ENCODE measurements around the gene SLIT3.

SLIT3 gene

GRCh38 chr5:168669668-168670378 is 631.1 kb downstream of the SLIT3 start:
- Histone ChIP-seq H3K4me3 (ENCODE audit: insufficient read depth, low read depth, low read length, poor library complexity, severe bottlenecking) (no peak overlapping the region), H3K4me1 (ENCODE audit: control insufficient read depth, insufficient read depth, low read length, poor library complexity, severe bottlenecking) (no peaks in the 10 kb centered on the region), H3K27me3 (replicated peaks; ENCODE audit: control insufficient read depth, insufficient read depth, low read length, poor library complexity, severe bottlenecking) (peaks cover 3% of the 10 kb centered on the region), H3K36me3 (ENCODE audit: control insufficient read depth, insufficient read depth, low read length) (no peaks in the 10 kb centered on the region), H3K27ac (ENCODE audit: insufficient read depth, low read length, poor library complexity, severe bottlenecking) (no peak overlapping the region), H3K9me3 (ENCODE audit: control insufficient read depth, low read length) (no peaks in the 10 kb centered on the region)
- DNase-seq, result no peak

DNA sequence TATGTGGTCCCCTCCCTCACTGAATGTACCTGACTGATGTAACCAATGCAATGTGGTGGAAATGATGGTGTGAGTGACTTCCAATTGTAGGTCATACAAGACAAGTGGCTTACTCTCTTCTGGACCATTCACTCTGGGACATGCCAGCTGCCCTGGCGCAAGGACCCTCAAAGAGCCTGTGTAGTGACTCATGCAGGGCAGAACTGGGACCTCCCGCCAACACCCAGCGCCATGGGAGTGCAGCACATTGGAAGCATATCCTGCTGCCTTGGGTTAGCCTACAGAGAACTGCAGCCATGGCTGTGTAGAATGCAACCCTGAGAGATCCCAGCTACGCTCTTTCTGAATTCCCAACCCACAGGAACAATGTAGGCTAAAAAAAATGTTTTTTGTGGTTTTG is 631.8 kb downstream of the SLIT3 start:
- H3K9me3 ChIP-seq (ENCODE audit: control insufficient read depth, low read length), result no peaks in the 10 kb centered on the region
- no peak overlapping the region for H3K27ac ChIP-seq (ENCODE audit: insufficient read depth, low read length, poor library complexity, severe bottlenecking)

DNA sequence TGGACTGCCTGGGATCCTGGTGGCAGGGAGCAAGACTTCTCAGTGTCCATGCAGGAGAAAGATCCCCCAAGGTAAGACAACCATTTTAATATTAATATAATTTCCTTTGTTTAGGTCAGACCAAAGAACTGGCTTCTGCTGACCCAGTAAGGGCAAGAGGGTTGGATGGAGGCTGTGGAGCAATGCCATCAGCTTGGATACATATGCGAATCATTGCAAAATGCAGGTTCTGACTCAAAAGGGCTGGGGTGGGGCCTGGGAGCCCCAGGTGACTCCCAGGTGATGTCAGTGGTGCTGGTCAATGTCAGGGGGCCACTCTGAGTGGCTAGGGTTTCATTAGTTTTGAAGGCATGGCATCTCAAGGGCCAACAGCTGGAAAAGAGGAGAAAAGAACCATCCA is 632.9 kb downstream of the SLIT3 start:
- no peaks in the 10 kb centered on the region for H3K36me3 ChIP-seq (ENCODE audit: control insufficient read depth, insufficient read depth, low read length)
- peaks cover 3% of the 10 kb centered on the region for H3K27me3 ChIP-seq (replicated peaks; ENCODE audit: control insufficient read depth, insufficient read depth, low read length, poor library complexity, severe bottlenecking)
- no peaks in the 10 kb centered on the region for H3K9me3 ChIP-seq (ENCODE audit: control insufficient read depth, low read length)
- no peak overlapping the region for H3K4me3 ChIP-seq (ENCODE audit: insufficient read depth, low read depth, low read length, poor library complexity, severe bottlenecking)
- DNase-seq, result no peak
- H3K27ac ChIP-seq (ENCODE audit: insufficient read depth, low read length, poor library complexity, severe bottlenecking), result no peak overlapping the region
- no peaks in the 10 kb centered on the region for H3K4me1 ChIP-seq (ENCODE audit: control insufficient read depth, insufficient read depth, low read length, poor library complexity, severe bottlenecking)

More for the DNA sequence above, 631.8 kb downstream of the SLIT3 start:
- H3K27me3 ChIP-seq (replicated peaks; ENCODE audit: control insufficient read depth, insufficient read depth, low read length, poor library complexity, severe bottlenecking), result peaks cover 3% of the 10 kb centered on the region
- no peak overlapping the region for H3K4me3 ChIP-seq (ENCODE audit: insufficient read depth, low read depth, low read length, poor library complexity, severe bottlenecking)
- H3K36me3 ChIP-seq (ENCODE audit: control insufficient read depth, insufficient read depth, low read length), result no peaks in the 10 kb centered on the region
- DNase-seq, result no peak
- no peaks in the 10 kb centered on the region for H3K4me1 ChIP-seq (ENCODE audit: control insufficient read depth, insufficient read depth, low read length, poor library complexity, severe bottlenecking)

DNA sequence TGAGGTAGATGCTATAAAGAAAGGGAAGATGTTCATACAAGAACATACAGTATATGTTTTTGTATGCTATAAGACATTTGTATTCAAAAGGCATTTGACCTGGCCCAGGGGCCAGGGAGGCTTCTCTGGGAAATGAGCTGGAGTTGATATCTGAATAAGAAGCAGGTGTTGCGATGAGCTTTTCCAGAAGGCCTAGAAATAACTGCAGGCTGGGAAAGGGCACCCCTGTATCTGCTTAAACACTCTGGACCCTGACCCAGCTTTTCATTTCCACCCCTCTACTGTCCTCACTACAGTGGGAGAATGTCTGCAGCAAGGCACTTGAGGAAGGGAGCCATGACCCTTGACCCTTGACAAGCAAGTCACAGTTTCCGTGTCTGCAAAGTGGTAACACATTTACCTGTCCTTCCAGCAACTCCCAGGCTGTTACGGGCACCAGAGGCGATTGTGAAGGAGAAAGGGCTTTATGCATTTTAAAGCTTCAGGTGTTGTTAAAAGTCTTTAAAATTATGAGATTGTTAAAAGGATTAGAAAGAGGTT is 633.6 kb downstream of the SLIT3 start:
- Histone ChIP-seq H3K4me3 (ENCODE audit: insufficient read depth, low read depth, low read length, poor library complexity, severe bottlenecking) (no peak overlapping the region), H3K4me1 (ENCODE audit: control insufficient read depth, insufficient read depth, low read length, poor library complexity, severe bottlenecking) (no peaks in the 10 kb centered on the region), H3K9me3 (ENCODE audit: control insufficient read depth, low read length) (no peaks in the 10 kb centered on the region), H3K27me3 (replicated peaks; ENCODE audit: control insufficient read depth, insufficient read depth, low read length, poor library complexity, severe bottlenecking) (peaks cover 3% of the 10 kb centered on the region), H3K36me3 (ENCODE audit: control insufficient read depth, insufficient read depth, low read length) (no peaks in the 10 kb centered on the region), H3K27ac (ENCODE audit: insufficient read depth, low read length, poor library complexity, severe bottlenecking) (no peak overlapping the region)
- no peak for DNase-seq

DNA sequence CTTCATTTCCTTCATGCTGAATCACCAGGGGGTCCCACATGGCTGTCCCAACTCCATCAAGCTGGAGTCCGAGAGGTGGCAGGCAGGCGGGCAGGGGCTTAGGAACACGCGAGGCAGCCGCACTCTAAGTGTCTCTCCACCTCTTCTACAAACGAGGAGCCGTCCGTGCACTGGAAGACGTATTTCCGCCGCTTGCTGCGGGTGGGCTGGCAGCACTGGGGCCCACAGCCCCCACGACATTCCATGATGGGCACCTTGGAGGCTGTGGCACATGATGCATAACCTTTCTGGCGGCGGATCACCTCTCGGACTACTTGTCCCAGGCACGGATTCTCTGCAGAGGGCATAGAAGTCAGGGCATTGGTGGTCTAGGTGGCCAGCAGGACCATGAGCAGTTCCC is 634.6 kb downstream of the SLIT3 start:
- H3K36me3 ChIP-seq (ENCODE audit: control insufficient read depth, insufficient read depth, low read length), result no peaks in the 10 kb centered on the region
- no peak overlapping the region for H3K27ac ChIP-seq (ENCODE audit: insufficient read depth, low read length, poor library complexity, severe bottlenecking)
- no peaks in the 10 kb centered on the region for H3K9me3 ChIP-seq (ENCODE audit: control insufficient read depth, low read length)
- no peaks in the 10 kb centered on the region for H3K27me3 ChIP-seq (replicated peaks; ENCODE audit: control insufficient read depth, insufficient read depth, low read length, poor library complexity, severe bottlenecking)
- DNase-seq, result no peak
- H3K4me3 ChIP-seq (ENCODE audit: insufficient read depth, low read depth, low read length, poor library complexity, severe bottlenecking), result no peak overlapping the region
- H3K4me1 ChIP-seq (ENCODE audit: control insufficient read depth, insufficient read depth, low read length, poor library complexity, severe bottlenecking), result no peaks in the 10 kb centered on the region

- no peak for DNase-seq
- H3K9me3 ChIP-seq (ENCODE audit: control insufficient read depth, low read length), result no peaks in the 10 kb centered on the region
- no peaks in the 10 kb centered on the region for H3K4me1 ChIP-seq (ENCODE audit: control insufficient read depth, insufficient read depth, low read length, poor library complexity, severe bottlenecking)
- no peak overlapping the region for H3K27ac ChIP-seq (ENCODE audit: insufficient read depth, low read length, poor library complexity, severe bottlenecking)
- H3K27me3 ChIP-seq (replicated peaks; ENCODE audit: control insufficient read depth, insufficient read depth, low read length, poor library complexity, severe bottlenecking), result no peaks in the 10 kb centered on the region
- H3K4me3 ChIP-seq (ENCODE audit: insufficient read depth, low read depth, low read length, poor library complexity, severe bottlenecking), result no peak overlapping the region
- H3K36me3 ChIP-seq (ENCODE audit: control insufficient read depth, insufficient read depth, low read length), result no peaks in the 10 kb centered on the region
Observed at GRCh38 chr5:168663276-168664004, 637.5 kb downstream of the SLIT3 start.

- no peak overlapping the region for H3K4me3 ChIP-seq (ENCODE audit: insufficient read depth, low read depth, low read length, poor library complexity, severe bottlenecking)
- H3K27me3 ChIP-seq (replicated peaks; ENCODE audit: control insufficient read depth, insufficient read depth, low read length, poor library complexity, severe bottlenecking), result no peaks in the 10 kb centered on the region
- no peak for DNase-seq
- H3K9me3 ChIP-seq (ENCODE audit: control insufficient read depth, low read length), result no peaks in the 10 kb centered on the region
- no peaks in the 10 kb centered on the region for H3K36me3 ChIP-seq (ENCODE audit: control insufficient read depth, insufficient read depth, low read length)
- no peak overlapping the region for H3K27ac ChIP-seq (ENCODE audit: insufficient read depth, low read length, poor library complexity, severe bottlenecking)
- H3K4me1 ChIP-seq (ENCODE audit: control insufficient read depth, insufficient read depth, low read length, poor library complexity, severe bottlenecking), result no peaks in the 10 kb centered on the region
Observed at GRCh38 chr5:168661593-168662485, 639.1 kb downstream of the SLIT3 start.

DNA sequence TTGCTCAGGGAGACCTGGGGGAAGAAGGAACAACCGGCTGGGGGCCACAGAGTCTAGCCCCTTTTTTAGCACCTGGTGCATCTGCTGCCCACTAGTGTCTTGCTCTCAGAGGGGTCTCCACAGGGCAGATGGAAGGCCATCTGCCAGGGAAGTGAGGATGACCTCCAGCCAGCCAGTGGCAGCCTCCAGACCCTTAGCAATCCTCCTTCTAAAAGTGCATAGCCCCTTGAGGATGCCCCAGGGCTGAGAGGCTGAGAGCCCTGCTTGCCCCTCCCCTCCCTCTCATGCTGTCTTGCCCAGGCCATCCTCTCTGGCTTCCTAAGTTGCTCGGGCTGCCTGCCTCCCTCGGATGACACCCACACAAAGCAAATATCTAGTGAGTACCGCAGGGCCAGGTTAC is 640.2 kb downstream of the SLIT3 start:
- Histone ChIP-seq H3K27ac (ENCODE audit: insufficient read depth, low read length, poor library complexity, severe bottlenecking) (no peak overlapping the region), H3K27me3 (replicated peaks; ENCODE audit: control insufficient read depth, insufficient read depth, low read length, poor library complexity, severe bottlenecking) (no peaks in the 10 kb centered on the region), H3K9me3 (ENCODE audit: control insufficient read depth, low read length) (no peaks in the 10 kb centered on the region), H3K36me3 (ENCODE audit: control insufficient read depth, insufficient read depth, low read length) (no peaks in the 10 kb centered on the region), H3K4me3 (ENCODE audit: insufficient read depth, low read depth, low read length, poor library complexity, severe bottlenecking) (no peak overlapping the region), H3K4me1 (ENCODE audit: control insufficient read depth, insufficient read depth, low read length, poor library complexity, severe bottlenecking) (no peaks in the 10 kb centered on the region)
- no peak for DNase-seq

- Histone ChIP-seq H3K36me3 (ENCODE audit: control insufficient read depth, insufficient read depth, low read length) (no peaks in the 10 kb centered on the region), H3K27me3 (replicated peaks; ENCODE audit: control insufficient read depth, insufficient read depth, low read length, poor library complexity, severe bottlenecking) (no peaks in the 10 kb centered on the region), H3K27ac (ENCODE audit: insufficient read depth, low read length, poor library complexity, severe bottlenecking) (no peak overlapping the region), H3K9me3 (ENCODE audit: control insufficient read depth, low read length) (no peaks in the 10 kb centered on the region), H3K4me1 (ENCODE audit: control insufficient read depth, insufficient read depth, low read length, poor library complexity, severe bottlenecking) (no peaks in the 10 kb centered on the region), H3K4me3 (ENCODE audit: insufficient read depth, low read depth, low read length, poor library complexity, severe bottlenecking) (no peak overlapping the region)
- no peak for DNase-seq
Observed at GRCh38 chr5:168659286-168659847, 641.6 kb downstream of the SLIT3 start.
